Activated CD8-positive, alpha-beta memory T cell treated with anti-CD3 and anti-CD28 coated beads, Interleukin-2, amount 50 U/mL, for 48 hours (primary cell): ENCODE results near the gene NDN.
"Not testable (repeated sequence)": the region's sequence is repeated elsewhere in the genome, so short reads cannot be mapped to it uniquely, and the experiment has no call there.

Experiments
- DNase-seq: peaks from one replicate; pipeline ENCODE4 v3.0.0-alpha.2; 2020

The NDN gene, protein sequence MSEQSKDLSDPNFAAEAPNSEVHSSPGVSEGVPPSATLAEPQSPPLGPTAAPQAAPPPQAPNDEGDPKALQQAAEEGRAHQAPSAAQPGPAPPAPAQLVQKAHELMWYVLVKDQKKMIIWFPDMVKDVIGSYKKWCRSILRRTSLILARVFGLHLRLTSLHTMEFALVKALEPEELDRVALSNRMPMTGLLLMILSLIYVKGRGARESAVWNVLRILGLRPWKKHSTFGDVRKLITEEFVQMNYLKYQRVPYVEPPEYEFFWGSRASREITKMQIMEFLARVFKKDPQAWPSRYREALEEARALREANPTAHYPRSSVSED

DNA sequence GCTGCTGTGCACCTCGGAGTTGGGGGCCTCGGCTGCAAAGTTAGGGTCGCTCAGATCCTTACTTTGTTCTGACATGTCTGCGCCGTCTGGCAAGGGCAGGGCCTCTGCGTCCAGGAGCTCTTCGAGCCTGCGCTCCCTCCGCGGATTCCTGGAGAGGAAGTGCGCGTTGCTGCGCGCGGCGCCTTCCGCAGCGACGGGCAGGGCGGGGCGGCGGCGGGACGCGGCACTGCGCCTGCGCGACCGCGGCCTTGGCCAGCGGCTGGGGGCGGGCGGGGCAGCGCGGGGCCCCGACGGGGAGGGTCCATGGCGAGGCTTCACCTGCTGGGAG is at the start of gene NDN:
Gene NDN (minus strand): TSS at position 163 of the 328 bp plus-strand sequence. CDS start 88 bp downstream, at position 75.
- DNase-seq, result peak; percentile 52

DNA sequence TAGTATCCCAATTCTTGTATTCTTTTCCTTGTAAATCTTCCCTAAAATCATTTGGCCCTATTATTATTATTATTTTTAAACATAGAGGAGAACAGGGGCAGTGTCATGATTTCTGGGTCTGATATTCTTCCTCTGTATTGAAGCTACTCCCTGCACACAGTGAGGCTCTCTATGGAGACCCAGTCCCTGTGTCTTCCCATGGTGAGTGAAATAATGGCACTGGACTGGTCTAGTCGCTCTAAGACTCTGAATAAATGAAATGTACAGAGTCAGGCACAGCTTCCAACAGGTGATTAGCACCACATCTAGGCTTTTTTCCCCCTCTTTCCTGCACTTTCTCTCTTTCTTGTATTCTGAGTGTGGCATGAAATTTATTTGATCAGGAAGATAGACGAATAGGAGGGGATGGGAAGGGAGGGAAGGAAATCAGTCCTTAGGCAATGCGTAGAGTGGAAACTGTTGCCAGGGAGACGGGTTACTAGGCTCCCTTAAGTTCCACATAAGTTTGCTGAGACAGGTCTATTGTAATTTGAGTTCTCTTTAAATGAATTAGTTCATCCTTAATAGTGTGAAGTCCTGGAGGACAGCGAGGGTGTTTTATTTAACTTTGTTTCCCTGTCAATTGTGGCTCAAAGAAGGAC is 49.0 kb upstream of the NDN start:
- DNase-seq, result no peak

DNA sequence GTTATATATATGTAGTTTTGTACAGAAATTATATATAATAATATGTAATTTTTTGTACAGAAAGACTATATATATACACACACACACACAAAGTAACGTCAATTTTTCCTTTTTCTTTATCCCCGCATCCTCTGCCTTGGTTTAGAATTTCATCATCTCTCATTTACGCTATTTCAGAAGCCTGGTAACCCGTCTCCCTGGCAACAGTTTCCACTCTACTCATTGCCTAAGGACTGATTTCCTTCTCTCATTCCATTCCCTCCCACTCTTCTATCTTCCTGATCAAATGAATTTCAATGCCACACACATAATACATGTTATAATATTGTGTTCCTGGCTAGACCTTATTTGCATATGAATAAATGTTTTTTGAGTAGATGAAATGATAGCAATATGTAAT is 47.8 kb upstream of the NDN start:
- no peak for DNase-seq

DNA sequence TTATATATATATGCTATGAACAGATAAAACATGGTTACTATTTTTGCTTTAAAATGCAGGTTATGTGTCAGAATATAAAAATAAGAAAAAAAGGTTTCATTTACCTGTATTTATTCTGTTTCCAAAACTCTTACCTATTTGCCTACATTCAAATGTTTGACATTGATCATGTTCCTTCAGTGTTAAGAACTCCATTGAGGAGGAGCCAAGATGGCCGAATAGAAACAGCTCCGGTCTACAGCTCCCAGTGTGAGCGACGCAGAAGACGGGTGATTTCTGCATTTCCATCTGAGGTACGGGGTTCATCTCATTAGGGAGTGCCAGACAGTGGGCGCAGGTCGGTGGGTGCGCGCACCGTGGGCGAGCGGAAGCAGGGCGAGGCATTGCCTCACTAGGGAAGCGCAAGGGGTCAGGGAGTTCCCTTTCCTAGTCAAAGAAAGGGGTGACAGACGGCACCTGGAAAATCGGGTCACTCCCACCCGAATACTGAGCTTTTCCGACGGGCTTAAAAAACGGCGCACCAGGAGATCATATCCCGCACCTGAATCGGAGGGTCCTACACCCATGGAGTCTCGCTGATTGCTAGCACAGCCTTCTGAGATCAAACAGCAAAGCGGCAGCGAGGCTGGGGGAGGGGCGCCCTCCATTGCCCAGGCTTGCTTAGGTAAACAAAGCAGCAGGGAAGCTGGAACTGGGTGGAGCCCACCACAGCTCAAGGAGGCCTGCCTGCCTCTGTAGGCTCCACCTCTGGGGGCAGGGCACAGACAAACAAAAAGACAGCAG is 27.0 kb upstream of the NDN start:
- not testable (repeated sequence) for DNase-seq

DNA sequence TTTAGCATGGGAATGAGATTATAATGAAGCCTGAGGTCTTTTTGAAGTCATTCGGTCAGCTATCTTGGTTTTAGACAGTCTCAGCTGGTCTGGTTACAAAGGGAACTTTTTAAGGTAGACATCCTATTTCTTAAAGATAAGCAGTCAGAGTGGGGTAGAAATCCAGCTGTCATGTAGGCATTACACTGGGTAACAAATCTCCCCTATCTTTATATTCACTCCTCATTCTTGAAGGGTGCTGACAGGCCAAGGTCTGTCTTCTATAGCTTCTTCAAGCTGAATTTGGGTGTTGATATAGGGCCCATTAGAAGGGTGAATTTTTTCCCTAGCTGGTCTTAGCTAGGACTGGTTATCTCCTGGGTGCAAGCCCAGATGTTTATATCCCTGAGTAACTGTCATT is 21.2 kb upstream of the NDN start:
- DNase-seq, result no peak

DNA sequence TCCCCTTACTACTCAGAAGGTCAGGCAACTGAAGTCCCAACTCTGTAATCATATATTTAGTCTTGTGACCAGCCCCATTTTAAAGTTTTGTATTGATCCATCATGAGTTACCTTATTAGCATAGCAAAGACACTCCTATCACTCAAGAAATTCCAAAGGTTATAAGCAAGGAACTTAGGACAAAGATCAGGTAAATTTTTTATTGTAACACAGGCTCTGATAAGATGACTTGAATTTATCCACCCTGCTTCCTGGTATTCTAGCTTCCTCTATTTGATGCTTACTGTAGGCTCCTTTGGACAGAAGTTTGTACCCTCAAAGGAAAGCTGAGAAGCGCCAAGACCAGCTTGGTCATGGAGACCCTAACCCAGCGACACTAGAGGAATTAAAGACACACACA is 8.2 kb upstream of the NDN start:
- DNase-seq, result no peak

DNA sequence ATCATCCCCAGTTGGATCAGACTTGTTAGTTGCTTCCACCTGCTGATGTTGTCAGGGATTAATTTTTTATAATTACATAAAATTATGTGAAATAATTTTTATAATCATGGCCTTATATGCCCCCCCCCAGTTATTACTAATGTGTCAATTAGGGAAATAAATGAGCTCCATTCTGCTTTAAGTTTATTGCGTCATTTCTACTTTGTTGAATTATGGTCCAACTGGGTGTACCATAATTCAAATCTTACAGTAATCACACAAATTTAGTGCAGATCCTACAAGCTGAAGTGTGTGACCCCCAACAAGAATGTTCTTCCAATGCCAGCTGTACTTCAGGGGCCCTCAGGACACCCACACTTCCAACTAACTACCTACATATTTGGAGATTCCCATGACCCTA is 7.5 kb upstream of the NDN start:
- DNase-seq, result no peak

DNA sequence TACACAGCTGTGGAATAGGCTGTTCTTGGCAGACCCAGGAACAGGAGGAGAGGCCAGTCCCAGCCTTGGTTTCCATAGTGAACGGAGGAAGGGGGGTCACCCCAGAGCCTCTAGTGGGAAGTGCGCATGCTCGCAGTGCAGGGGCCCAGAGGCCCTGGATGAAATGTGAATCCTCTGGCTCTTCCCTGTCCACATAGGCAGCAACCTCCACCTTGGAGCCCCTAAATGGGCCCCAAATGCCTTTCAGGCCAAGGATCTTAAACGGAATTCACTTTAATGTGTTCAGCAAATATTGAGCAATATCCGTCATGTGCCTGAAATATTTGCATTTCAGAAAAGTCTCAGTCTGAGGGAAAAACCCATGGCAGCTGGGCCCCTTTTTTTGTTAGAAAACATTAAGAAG is 3.3 kb upstream of the NDN start:
- no peak for DNase-seq

DNA sequence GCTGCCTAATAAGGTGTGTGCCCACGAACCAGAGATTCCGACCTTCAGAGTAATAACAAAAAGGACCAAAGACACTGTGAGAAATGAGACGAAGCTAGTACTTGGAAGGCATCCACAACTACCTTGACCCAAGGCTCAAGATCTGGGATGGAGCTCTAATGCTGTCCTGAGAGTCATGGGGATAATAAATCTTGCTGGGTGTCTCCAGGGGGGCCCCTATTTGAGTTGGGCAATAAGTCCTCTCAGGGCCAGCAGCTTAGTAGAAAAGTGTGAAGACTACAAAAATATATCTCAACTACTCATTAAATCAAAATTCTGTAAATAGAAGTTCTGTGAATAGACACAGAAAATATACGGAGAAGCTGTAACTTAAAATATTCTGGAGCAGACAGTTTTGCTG is 2.9 kb upstream of the NDN start:
- no peak for DNase-seq

DNA sequence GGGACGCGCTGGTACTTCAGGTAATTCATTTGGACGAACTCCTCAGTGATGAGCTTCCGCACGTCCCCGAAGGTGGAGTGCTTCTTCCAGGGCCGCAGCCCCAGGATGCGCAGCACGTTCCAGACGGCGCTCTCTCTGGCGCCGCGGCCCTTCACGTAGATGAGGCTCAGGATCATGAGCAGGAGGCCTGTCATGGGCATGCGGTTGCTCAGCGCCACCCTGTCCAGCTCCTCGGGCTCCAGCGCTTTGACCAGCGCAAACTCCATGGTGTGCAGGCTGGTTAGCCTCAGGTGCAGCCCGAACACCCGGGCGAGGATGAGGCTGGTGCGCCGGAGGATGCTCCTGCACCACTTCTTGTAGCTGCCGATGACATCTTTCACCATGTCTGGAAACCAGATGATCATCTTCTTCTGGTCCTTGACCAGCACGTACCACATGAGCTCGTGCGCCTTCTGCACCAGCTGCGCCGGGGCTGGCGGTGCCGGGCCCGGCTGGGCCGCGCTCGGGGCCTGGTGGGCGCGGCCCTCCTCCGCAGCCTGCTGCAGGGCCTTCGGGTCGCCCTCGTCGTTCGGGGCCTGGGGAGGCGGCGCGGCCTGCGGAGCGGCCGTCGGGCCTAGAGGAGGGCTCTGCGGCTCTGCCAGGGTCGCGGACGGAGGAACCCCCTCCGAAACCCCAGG is 501 bp downstream of the NDN start:
- no peak for DNase-seq

DNA sequence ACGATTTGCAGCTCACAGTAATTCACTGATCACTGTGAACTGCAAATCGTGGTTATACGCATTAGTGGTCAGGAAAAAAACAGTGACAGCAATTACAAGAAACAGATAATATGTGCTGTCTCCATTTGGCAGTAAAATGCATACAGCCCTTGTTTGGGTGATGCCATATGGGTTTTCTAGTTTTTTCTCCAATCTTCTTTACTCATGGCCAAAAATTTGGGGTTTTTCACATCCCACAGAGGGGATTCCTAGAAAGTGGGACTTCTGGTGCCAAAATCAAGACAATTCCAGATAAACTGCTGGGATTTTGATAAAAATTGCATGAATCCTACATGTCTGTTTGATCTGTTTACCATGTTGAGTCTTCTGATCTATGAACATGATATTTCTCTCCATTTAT is 15.6 kb downstream of the NDN start:
- no peak for DNase-seq

DNA sequence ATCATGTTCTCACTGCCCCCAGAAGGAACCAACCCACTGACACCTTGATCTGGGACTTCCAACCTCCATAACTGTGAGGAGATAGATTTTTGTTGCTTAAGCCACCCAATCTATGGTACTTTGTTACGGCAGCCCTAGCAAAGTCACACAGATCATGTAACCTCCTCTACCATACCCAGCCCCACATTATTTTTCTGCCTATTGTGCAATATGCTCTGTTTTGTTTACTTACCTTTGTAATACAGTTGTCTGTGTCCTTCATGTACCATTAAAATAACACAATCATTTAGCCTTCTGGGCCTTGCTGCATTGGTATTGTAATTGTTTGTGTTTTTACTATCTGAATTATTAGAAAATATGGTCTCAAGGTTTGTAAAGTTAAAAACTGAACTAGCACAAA is 16.1 kb downstream of the NDN start:
- DNase-seq, result no peak

DNA sequence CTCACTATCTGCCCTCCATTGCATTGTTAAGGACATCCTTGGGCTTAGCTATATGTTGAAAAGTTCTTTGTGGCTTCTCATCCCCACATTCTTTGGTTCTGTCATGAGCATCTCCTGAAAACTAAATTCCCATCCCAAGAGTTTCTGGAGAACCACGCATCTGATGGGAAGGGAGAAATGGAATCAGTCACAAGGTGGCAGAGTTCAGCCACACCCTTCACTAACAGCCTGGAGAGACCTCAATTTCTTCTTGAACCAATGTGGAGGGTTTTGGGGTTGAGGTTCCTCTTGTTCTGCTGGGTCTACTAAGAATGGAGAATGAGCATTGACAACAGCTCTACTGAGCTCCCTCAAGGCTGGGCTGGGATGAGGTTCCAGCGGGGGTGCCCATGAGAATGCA is 23.9 kb downstream of the NDN start:
- no peak for DNase-seq

DNA sequence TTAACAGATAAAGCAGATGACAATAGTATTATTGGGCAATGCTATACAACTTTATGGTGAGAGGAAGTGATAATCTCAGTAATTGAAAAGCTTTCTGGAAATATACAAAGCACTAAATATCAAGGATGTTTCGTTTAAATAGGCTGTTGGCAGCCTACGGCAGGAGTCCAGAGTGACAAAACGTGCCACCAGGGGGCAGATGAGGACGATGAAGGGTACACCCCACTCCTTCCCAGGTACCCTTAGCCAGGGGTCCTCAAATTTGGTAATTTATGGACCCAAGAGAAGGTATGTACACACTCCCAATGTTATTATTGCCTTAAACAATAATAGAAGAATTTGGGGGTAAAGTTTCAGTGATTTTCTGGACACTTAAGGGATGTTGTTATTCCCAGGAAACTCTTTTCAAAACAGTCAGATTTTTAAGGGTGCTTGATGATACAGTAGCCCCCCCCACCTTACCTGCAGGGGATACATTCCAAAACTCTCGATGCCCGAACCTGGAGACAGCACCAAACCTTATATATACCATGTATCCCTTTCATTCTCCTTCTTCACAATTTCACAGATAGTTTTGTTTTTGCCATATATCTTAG is 38.1 kb downstream of the NDN start:
- DNase-seq, result peak; percentile 62

DNA sequence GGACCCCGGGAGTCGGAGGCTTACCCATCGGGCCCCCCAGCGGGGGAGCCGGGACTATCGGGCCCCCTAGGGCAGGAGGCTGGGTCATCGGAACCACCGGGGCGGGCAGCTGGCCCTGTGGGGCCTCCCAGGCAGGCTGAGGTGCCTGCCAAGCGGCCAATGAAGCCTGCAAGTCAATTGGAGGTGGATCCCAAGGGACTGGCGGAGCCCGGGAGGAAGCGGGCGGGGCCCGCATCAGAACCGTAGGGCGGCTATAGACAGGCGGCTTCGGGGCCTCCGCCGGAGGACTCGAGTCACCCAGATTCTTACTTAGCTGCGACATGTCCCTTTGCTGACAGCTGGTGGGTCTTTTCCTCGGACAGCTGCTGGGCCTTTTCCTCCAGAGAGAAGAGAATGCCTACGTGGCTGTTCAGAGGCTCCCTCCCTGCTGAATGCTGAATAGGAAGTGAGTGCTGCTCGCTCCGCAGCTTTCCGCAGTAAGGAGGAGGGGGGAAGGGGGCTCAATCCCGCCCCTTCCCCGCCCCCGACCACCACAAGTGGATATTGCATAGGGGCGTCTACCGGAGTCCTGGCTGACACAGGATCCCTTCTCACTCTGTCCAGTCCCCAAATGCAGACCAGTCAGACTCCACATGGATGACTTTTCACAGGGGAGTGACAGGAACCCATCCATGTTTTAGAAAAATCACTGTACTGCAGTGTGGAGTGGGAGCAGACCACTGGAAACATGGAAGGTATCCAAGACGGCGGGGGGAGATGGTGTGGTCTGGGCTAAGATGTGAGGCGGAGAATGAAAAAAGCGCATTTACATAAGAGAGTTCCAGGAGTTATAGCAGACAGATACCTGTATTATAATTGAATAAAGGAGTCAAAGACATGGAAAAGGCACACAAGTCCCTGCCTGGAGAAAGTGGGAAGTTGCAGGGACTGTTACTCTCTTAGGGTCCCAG is 39.4 kb downstream of the NDN start, which contains the start of gene MAGEL2:
Gene MAGEL2 (minus strand): TSS at position 447 of the 950 bp plus-strand sequence. CDS start 125 bp downstream, at position 322.
- no peak for DNase-seq

DNA sequence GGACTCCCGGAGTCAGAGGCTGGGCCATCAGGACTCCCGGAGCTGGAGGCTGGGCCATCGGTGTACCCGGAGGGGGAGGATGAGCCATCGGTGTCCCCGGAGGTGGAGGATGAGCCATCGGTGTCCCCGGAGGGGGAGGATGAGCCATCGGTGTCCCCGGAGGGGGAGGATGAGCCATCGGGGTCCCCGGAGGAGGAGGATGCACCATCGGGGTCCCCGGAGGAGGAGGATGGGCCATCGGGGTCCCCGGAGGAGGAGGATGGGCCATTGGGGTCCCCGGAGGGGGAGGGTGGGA is 40.2 kb downstream of the NDN start:
- DNase-seq, result no peak

DNA sequence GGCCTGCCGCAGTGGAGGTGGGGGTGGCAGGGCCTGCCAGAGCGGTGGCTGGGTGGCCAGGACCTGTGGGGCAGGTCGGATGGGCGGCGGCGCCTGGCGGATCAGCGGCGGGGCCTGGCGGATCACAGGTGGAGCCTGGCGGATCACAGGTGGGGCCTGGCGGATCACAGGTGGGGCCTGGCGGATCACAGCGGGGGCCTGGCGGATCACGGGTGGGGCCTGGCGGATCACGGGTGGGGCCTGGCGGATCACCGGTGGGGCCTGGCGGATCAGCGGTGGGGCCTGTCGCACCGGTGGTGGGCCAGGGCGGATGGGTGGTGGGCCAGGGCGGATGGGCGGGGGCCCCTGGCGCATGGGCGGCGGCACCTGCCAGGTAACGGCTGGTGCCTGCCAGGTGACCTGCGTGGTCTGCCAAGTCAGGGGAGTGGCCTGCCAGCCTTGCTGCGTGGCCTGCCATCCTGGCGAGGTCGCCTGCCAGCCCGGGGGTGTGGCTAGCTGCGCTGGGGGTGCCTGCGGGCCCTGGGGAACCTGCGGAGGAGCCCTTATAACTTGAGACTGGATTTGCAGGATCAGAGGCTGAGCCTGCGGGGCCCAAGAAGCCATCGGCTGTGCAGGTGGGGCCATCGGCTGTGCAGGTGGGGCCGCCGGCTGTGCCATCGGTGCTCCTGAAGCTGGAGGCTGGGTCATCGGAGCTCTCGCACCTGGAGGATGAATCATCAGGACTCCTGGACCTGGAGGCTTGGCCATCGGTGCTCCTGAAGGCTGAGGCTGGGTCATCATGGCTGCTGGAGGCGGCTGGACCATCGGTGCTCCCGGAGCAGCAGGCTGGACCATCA is 40.7 kb downstream of the NDN start:
- no peak for DNase-seq

DNA sequence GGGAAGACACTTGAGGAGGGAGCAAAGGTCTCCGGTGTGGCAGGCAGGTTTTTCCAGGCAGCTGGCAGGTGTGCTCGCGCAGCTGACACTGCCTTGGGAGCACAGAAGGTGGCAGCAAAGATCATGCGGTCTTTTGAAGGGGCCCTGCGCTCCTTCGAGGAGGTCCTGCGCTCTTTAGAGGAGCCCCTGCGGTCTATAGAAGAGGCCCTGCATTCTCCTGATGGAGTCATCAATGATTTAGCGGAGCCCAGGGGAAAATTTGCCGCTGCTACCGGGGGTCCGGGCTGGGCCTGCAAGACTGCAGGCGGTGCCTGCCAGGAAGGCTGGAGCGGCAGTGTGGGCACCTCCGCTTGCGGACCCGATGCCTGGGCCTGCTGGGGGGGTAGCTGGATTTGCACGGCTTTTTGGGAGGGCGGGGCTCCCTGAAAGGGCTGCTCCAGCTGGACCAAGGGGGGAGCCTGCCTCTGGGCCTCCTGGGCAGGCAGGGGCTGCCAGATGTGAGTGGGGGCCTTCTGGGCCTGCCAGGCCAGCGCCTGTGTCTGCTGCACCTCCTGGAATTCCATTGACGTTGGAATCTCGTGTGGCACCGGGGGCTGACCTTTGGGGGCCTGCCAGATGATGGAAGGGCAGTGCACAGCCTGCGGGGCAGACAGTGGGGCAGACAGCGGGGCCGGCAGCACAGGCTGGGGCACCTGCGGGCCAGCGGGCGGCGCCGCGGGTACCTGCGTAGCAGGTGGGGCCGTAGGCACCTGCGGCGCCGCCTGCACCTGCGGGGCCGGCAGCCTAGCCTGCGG is 41.5 kb downstream of the NDN start:
- no peak for DNase-seq

DNA sequence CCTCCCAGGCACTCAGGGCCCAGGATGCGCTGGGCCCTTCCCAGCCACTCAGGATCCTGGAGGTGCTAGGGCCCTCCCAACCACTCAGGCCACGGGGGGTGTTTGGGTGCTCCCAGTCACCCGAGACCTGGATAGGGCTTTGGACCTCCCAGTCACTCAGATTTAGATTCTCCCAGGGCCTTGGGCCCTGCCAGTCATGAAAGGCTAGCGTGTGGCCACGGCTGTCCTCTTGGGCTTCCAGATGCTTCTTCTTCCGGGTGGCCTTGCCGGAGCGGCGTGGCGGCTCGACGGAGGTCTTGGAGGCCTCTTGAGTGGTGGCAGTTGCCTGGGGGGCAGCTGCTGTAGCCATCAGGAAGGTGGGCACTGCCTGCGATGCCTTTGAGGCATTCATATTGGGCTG is 42.3 kb downstream of the NDN start:
- no peak for DNase-seq

DNA sequence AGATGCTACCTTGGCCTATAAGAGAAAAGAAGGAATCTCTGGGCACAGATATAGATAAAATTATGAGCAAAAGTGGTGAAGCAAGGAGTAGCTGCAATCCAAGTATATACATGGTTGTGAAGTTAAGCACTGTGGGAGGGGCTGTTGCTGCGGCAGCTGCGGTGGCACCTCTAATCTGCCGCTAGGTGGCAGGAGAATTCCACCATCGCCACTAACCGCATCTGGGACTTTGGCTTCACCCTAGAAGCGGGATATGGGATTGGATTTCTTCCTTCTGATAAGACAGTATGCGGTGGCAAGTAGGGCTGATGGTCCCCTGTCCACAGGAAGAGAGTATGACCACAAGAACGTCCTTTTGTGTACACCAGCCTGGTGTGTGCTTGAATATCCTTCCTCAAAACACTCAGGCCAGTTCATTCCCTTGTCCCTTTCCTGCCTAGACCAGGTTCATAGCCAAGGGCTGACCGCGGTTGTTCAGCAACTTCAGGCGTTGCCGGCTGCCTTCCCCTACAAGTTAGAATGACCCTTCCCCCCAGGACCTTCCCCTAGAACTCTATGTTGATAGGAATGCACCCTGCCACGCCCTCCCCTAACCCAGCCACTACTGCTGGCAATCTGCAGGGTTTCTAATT is 44.6 kb downstream of the NDN start:
- DNase-seq, result peak; percentile 68
